ENCODE results near the gene ATG9B.
A peak's percentile ranks its signal among the peaks of the same experiment; 100 is the strongest.

The ATG9B gene

DNA sequence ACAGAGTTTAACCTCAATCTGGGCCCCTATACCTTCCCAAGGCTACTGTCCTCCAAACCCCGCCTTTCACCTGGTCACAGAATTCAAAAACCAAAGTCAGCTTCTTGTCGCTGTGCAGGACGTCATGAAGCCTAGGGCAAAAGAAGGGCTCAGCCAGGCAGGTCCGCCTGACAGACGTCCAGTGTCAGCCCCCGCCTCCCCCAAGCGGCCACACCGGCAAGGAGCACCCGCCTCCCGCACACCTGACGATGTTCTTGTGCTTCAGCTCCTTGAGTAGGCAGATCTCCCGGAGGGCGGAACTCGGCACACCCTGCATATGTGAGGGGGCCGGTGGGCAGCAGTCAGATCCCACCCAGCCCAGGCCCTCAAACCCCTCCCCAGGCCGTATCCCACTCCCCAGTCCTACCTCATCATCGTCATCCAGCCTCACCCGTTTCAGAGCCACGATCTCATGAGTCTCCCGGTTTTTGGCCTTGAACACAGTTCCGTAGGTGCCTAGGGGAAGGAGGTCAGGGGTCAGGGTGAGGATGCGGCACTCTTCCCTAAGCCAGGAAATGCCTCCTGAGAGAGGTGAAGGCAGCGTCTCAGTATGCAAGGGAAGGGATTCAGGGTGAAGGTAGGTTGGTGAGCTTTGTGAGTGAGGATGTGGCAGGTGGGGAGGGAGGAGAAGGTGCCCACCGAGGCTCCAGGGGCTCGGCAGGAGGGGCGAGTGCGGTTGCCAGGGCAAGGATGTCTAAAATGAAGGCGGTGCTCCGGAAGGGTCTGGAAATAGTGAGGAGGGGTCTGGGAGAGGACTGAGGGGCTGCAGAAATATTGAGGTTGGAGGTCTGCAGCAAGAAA lies 32.6 kb upstream of the ATG9B start:
- Histone ChIP-seq H3K27me3 (ENCODE audit: control insufficient read depth, insufficient read depth, low read length) (peaks cover 49% of the 10 kb centered on the region), H3K9me3 (ENCODE audit: control insufficient read depth, low read depth, low read length) (no peaks in the 10 kb centered on the region), H3K27ac (ENCODE audit: low read length) (no peak overlapping the region), H3K9ac (ENCODE audit: low read length) (no peak overlapping the region), H3K4me1 (ENCODE audit: control insufficient read depth, low read depth, low read length) (peaks cover 28% of the 10 kb centered on the region), H3K36me3 (ENCODE audit: control insufficient read depth, low read depth, low read length) (no peaks in the 10 kb centered on the region), H3K4me3 (ENCODE audit: low read length) (peak overlapping the region; percentile 84)

DNA sequence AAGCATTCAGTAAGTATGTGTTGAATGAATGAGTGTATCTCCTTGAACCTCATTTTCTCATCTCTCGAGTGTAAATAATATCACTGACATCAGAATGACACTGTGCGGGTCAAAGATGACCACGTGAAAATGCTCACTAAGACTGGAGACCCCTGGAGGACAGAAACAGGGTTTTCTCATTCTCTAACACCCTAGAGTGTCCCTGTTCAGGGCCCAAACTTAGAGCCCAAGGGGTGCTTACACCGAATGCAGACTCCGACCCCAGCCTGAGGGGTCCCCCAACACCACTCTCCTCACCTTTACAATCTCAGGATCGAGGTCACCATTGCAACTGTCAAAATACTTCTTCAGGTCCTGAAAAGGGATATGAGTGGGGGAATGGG lies 32.0 kb upstream of the ATG9B start:
- Histone ChIP-seq H3K9ac (ENCODE audit: low read length) (no peak overlapping the region), H3K4me1 (ENCODE audit: control insufficient read depth, low read depth, low read length) (peaks cover 22% of the 10 kb centered on the region), H3K9me3 (ENCODE audit: control insufficient read depth, low read depth, low read length) (no peaks in the 10 kb centered on the region), H3K27me3 (ENCODE audit: control insufficient read depth, insufficient read depth, low read length) (peaks cover 50% of the 10 kb centered on the region), H3K36me3 (ENCODE audit: control insufficient read depth, low read depth, low read length) (no peaks in the 10 kb centered on the region), H3K27ac (ENCODE audit: low read length) (no peak overlapping the region), H3K4me3 (ENCODE audit: low read length) (no peak overlapping the region)

DNA sequence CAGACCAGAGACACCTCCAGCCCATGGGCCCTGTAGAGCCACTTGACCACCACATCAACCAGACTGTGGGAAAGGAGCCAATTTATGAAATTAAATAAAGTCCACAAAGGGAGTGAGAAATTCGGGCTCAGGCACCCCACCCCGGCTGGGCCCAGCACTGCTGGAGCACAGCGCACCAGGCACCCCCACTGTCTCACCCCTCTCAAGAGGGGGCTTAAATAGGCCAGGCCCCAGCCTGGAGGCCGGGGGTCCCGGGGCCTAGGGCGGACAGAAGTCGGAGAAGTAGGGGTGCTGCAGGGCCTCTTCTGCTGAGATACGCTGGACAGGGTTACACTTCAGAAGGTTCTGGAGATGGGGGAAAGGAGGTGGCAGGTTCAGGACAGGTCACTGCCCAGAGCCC lies 29.5 kb upstream of the ATG9B start:
- no peak overlapping the region for H3K4me3 ChIP-seq (ENCODE audit: low read length)
- no peak overlapping the region for H3K9ac ChIP-seq (ENCODE audit: low read length)
- no peaks in the 10 kb centered on the region for H3K36me3 ChIP-seq (ENCODE audit: control insufficient read depth, low read depth, low read length)
- H3K27ac ChIP-seq (ENCODE audit: low read length): no peak overlapping the region
- H3K27me3 ChIP-seq (ENCODE audit: control insufficient read depth, insufficient read depth, low read length): peaks cover 55% of the 10 kb centered on the region
- H3K9me3 ChIP-seq (ENCODE audit: control insufficient read depth, low read depth, low read length): no peaks in the 10 kb centered on the region
- peaks cover 11% of the 10 kb centered on the region for H3K4me1 ChIP-seq (ENCODE audit: control insufficient read depth, low read depth, low read length)

DNA sequence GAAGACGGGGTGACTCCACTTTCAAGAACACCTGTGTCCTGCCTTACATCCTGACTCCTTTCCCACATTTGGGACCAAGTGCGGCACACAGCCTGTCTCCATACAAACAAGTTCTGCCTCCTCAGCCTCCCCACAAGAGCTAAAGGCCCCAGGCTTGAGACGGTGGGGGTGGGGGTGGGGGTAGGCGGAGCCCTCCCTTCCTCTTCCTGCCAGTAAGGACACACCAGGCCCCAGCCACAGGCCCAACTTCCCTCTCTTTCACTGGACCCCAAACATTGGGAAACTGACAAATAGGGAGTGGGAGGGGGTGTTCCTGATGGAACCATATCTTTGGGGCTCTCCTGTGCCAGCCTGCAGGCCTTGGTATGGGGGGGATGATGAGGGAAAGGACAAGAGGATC lies 28.8 kb upstream of the ATG9B start:
- Histone ChIP-seq H3K9me3 (ENCODE audit: control insufficient read depth, low read depth, low read length) (no peaks in the 10 kb centered on the region), H3K4me1 (ENCODE audit: control insufficient read depth, low read depth, low read length) (peaks cover 6% of the 10 kb centered on the region), H3K27ac (ENCODE audit: low read length) (no peak overlapping the region), H3K9ac (ENCODE audit: low read length) (no peak overlapping the region), H3K36me3 (ENCODE audit: control insufficient read depth, low read depth, low read length) (no peaks in the 10 kb centered on the region), H3K27me3 (ENCODE audit: control insufficient read depth, insufficient read depth, low read length) (peaks cover 52% of the 10 kb centered on the region), H3K4me3 (ENCODE audit: low read length) (no peak overlapping the region)

DNA sequence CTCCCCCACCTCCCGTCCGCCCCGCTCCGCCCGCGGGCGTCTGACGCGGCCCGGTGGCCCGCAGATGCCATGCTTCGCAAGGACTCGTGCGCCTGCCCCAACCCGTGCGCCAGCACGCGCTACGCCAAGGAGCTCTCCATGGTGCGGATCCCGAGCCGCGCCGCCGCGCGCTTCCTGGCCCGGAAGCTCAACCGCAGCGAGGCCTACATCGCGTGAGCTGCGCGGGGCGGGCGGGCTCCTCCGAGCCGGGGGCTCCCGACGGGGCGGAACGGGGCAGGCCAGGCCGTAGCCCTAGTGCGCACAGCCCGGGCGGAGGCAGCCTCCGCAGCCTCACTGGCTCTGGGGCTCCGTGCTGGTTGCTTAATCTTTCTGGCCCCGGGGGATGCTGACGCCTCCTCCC lies 26.8 kb upstream of the ATG9B start:
- H3K4me1 ChIP-seq (ENCODE audit: control insufficient read depth, low read depth, low read length): no peaks in the 10 kb centered on the region
- H3K27me3 ChIP-seq (ENCODE audit: control insufficient read depth, insufficient read depth, low read length): peaks cover 39% of the 10 kb centered on the region
- H3K36me3 ChIP-seq (ENCODE audit: control insufficient read depth, low read depth, low read length): no peaks in the 10 kb centered on the region
- H3K9me3 ChIP-seq (ENCODE audit: control insufficient read depth, low read depth, low read length): no peaks in the 10 kb centered on the region
- no peak overlapping the region for H3K9ac ChIP-seq (ENCODE audit: low read length)
- peak overlapping the region; percentile 22 for H3K4me3 ChIP-seq (ENCODE audit: low read length)
- H3K27ac ChIP-seq (ENCODE audit: low read length): no peak overlapping the region

DNA sequence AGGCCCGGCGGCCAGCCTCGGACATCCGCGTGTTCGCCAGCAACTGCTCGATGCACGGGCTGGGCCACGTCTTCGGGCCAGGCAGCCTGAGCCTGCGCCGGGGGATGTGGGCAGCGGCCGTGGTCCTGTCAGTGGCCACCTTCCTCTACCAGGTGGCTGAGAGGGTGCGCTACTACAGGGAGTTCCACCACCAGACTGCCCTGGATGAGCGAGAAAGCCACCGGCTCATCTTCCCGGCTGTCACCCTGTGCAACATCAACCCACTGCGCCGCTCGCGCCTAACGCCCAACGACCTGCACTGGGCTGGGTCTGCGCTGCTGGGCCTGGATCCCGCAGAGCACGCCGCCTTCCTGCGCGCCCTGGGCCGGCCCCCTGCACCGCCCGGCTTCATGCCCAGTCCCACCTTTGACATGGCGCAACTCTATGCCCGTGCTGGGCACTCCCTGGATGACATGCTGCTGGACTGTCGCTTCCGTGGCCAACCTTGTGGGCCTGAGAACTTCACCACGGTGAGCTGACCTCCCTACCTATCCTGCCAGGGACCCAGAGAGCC lies 24.7 kb upstream of the ATG9B start:
- H3K27ac ChIP-seq (ENCODE audit: low read length): no peak overlapping the region
- no peaks in the 10 kb centered on the region for H3K36me3 ChIP-seq (ENCODE audit: control insufficient read depth, low read depth, low read length)
- peaks cover 33% of the 10 kb centered on the region for H3K27me3 ChIP-seq (ENCODE audit: control insufficient read depth, insufficient read depth, low read length)
- H3K9me3 ChIP-seq (ENCODE audit: control insufficient read depth, low read depth, low read length): no peaks in the 10 kb centered on the region
- H3K4me1 ChIP-seq (ENCODE audit: control insufficient read depth, low read depth, low read length): no peaks in the 10 kb centered on the region
- H3K9ac ChIP-seq (ENCODE audit: low read length): no peak overlapping the region
- no peak overlapping the region for H3K4me3 ChIP-seq (ENCODE audit: low read length)

DNA sequence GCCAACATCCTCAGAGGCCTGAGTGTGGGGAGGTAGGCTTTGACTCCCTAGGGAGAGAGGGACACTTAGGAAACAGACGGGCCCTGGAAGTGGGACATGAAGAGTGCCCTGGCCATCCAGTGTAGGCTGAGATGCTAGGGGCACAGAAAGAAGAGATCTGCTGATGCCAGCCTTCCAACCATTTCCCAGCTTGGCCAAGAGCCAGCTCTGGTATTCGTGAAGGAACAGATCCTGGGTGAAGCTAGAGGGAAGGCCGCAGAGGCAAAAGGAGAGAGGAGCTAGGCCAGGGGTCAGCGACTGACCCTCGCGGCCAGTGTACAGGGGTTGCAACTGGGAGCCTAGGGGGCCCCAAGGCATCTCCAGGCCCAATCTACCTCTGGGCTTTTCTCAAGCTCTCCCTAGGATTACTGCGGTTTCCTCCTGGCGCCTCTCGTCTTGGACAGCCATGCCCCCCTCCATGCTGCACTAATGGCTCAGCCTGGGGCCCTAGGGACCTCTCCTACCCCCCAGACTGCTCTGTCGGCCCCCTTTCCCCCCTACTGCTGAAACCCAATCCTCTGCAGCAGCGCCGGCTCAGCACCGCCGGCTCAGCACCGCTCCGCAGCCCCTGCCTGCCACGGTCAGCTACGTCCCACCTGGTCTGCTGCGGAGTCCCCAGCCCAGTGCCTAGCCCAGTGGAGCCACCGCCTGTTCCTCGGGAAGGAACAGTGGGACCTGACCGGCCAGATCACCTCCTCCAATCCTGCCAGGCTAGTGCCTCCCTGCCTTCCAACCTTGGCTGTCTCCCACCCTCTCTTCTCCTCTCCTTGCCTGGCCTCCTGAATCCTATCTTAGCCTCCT lies 23.9 kb upstream of the ATG9B start, which contains the start of gene ASIC3:
TSS of gene ASIC3 (plus strand) at position 556 of the 840 bp plus-strand sequence. CDS start 355 bp downstream, outside the sequence.
- peaks cover 33% of the 10 kb centered on the region for H3K27me3 ChIP-seq (ENCODE audit: control insufficient read depth, insufficient read depth, low read length)
- H3K4me1 ChIP-seq (ENCODE audit: control insufficient read depth, low read depth, low read length): no peaks in the 10 kb centered on the region
- no peak within 1 kb of the TSS for H3K4me3 ChIP-seq (ENCODE audit: low read length)
- no peak within 1 kb of the TSS for H3K27ac ChIP-seq (ENCODE audit: low read length)
- no peaks in the 10 kb centered on the region for H3K36me3 ChIP-seq (ENCODE audit: control insufficient read depth, low read depth, low read length)
- H3K9me3 ChIP-seq (ENCODE audit: control insufficient read depth, low read depth, low read length): no peaks in the 10 kb centered on the region
- H3K9ac ChIP-seq (ENCODE audit: low read length): no peak within 1 kb of the TSS

DNA sequence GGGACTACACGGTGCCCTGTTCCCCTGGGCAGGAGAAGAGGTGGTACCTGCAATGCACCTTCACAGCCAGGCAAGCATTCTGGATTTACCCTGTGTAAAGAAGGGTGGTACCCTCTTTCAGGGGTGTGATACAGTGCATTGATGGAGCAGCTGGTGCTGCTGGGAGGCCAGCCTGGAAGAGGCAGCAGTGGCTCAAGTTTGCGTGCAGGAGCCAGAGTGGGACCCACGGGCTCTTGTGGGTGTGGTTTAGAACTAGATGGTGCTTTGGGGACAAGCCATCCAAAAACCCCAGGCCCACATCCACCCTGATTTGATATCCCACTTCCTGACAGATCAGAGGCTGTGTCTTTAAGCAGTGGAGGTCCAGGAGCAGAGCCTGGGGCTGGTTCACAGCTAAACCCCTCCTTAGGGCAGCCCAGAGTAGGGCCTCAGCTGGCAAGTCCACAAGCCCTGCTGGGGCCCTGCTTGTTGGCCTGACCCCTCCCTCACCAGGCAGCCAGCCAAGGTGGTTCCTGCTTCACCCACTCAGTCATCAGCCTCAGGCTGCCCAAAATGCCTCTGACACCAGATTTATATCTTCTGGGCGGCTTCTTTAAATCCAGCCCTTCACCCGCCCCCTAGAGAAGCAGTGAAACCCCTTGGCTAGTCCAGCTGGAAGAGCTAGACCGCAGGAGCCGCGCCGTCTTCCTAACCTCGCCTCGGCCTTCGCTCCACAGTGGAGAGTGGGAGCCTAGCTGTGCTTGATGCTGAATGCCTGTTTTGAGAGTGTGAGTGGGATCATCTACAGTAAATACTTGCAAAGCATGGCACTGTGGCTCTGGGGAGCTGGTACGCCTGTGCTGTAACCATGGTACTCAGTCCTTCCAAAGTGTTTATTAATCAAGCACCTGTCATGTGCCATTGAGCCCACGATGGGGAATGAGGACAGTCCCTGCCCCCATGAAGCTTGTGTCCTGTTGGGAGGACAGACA lies 22.6 kb upstream of the ATG9B start:
- Histone ChIP-seq H3K9ac (ENCODE audit: low read length) (no peak overlapping the region), H3K27me3 (ENCODE audit: control insufficient read depth, insufficient read depth, low read length) (peaks cover 24% of the 10 kb centered on the region), H3K4me3 (ENCODE audit: low read length) (no peak overlapping the region), H3K36me3 (ENCODE audit: control insufficient read depth, low read depth, low read length) (no peaks in the 10 kb centered on the region), H3K4me1 (ENCODE audit: control insufficient read depth, low read depth, low read length) (no peaks in the 10 kb centered on the region), H3K9me3 (ENCODE audit: control insufficient read depth, low read depth, low read length) (no peaks in the 10 kb centered on the region), H3K27ac (ENCODE audit: low read length) (no peak overlapping the region)

DNA sequence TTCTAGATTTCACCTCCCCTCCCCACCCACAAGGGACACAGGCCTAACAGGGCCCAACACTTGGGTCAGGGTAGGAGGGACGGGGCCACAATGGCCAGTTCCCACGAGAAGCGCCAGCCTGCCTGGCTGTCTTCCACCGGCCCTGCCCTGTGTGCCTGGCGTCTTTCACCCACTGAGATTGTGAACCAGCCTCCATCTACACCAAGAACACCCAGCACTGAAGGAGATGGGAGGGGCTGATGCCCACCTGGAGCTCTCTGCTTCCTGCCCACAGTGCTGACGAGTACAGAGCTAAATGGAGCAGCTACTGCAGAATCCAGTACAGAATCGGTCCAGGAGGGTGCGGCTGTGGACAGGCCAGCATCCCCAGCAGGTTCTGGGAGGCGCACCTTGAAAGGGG lies 21.7 kb upstream of the ATG9B start:
- H3K36me3 ChIP-seq (ENCODE audit: control insufficient read depth, low read depth, low read length): no peaks in the 10 kb centered on the region
- H3K27ac ChIP-seq (ENCODE audit: low read length): no peak overlapping the region
- no peak overlapping the region for H3K4me3 ChIP-seq (ENCODE audit: low read length)
- H3K9ac ChIP-seq (ENCODE audit: low read length): no peak overlapping the region
- no peaks in the 10 kb centered on the region for H3K4me1 ChIP-seq (ENCODE audit: control insufficient read depth, low read depth, low read length)
- peaks cover 19% of the 10 kb centered on the region for H3K27me3 ChIP-seq (ENCODE audit: control insufficient read depth, insufficient read depth, low read length)
- no peaks in the 10 kb centered on the region for H3K9me3 ChIP-seq (ENCODE audit: control insufficient read depth, low read depth, low read length)

DNA sequence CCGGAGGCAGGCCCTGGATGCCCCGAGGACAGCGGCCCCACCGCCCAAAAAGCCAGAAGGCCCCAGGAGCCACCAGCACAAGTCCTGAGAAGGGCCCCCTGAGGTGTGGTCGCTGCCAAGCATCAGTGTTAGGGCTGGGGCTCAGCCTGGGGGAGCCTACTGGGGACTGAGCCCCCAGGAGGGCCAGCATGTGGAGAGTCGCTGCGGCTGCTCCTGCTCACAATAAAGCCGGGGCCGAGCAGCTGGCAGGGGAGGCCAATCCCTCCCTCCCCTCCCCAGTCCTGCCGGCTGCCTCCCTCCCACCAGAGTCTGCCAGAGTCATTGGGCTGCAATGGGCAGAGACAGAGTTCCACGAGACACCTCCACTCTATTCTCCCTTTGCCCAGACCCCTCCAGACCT lies 21.0 kb upstream of the ATG9B start:
- no peak overlapping the region for H3K27ac ChIP-seq (ENCODE audit: low read length)
- no peaks in the 10 kb centered on the region for H3K9me3 ChIP-seq (ENCODE audit: control insufficient read depth, low read depth, low read length)
- no peak overlapping the region for H3K9ac ChIP-seq (ENCODE audit: low read length)
- no peaks in the 10 kb centered on the region for H3K36me3 ChIP-seq (ENCODE audit: control insufficient read depth, low read depth, low read length)
- H3K27me3 ChIP-seq (ENCODE audit: control insufficient read depth, insufficient read depth, low read length): peaks cover 12% of the 10 kb centered on the region
- no peak overlapping the region for H3K4me3 ChIP-seq (ENCODE audit: low read length)
- no peaks in the 10 kb centered on the region for H3K4me1 ChIP-seq (ENCODE audit: control insufficient read depth, low read depth, low read length)

DNA sequence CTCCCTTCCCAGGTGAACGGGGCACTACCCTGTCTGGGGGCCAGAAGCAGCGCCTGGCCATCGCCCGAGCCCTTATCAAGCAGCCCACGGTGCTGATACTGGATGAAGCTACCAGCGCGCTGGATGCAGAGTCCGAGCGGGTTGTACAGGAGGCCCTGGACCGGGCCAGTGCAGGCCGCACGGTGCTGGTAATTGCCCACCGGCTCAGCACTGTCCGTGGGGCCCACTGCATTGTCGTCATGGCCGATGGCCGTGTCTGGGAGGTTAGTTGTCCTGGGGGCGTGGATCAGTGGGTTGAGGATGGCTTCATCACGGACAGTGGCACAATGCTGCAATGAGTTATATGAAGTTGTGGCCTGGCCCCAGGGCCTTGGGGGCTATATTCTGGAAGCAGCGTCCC lies 19.7 kb upstream of the ATG9B start:
- H3K36me3 ChIP-seq (ENCODE audit: control insufficient read depth, low read depth, low read length): no peaks in the 10 kb centered on the region
- no peak overlapping the region for H3K9ac ChIP-seq (ENCODE audit: low read length)
- no peak overlapping the region for H3K27ac ChIP-seq (ENCODE audit: low read length)
- H3K27me3 ChIP-seq (ENCODE audit: control insufficient read depth, insufficient read depth, low read length): no peaks in the 10 kb centered on the region
- no peaks in the 10 kb centered on the region for H3K4me1 ChIP-seq (ENCODE audit: control insufficient read depth, low read depth, low read length)
- H3K4me3 ChIP-seq (ENCODE audit: low read length): no peak overlapping the region
- H3K9me3 ChIP-seq (ENCODE audit: control insufficient read depth, low read depth, low read length): no peaks in the 10 kb centered on the region
